K562 (cell line): ENCODE measurements around the gene MRM2. TPM values are rescaled to one million over a fixed set of nuclear protein-coding genes. Genes with fewer than 3 reads are reported as not detected.
A peak's percentile ranks its signal among the peaks of the same experiment; 100 is the strongest.

Experiments used
- BCOR ChIP-seq: fragments of 450-650 bp; IDR thresholded peaks from 2 replicates; pipeline ENCODE4 v1.6.1; 2016
- DDX20 ChIP-seq: fragments of 450-650 bp; IDR thresholded peaks from 2 replicates; pipeline ENCODE4 v1.6.1; 2016; ENCODE audit warnings: missing genetic modification characterization, low read depth, mild to moderate bottlenecking, missing compliant biosample characterization, moderate library complexity
- DNMT1 ChIP-seq: fragments of 450-650 bp; IDR thresholded peaks from 2 replicates; pipeline ENCODE4 v1.6.1; 2016; ENCODE audit warnings: antibody characterized with exemption, mild to moderate bottlenecking
- EGR1 ChIP-seq: fragments of 450-650 bp; conservative IDR thresholded peaks from 2 replicates; pipeline ENCODE4 v1.6.1; 2017; ENCODE audit warnings: mild to moderate bottlenecking
- FUS ChIP-seq: fragments of 200-400 bp; formaldehyde crosslinking; optimal IDR thresholded peaks from 2 replicates; pipeline ENCODE3; 2017; ENCODE audit warnings: low read depth, low read length
- KDM1A ChIP-seq, 2 experiments: fragments of 450-650 bp; IDR thresholded peaks; 2 replicates each; pipeline ENCODE4 v1.6.1; 2016; ENCODE audit warnings: mild to moderate bottlenecking in 2 of 2
- KHSRP ChIP-seq: fragments of 450-650 bp; IDR thresholded peaks from 2 replicates; pipeline ENCODE4 v1.6.1; 2017
- MECOM ChIP-seq: fragments of 250-450 bp; sonication (Bioruptor Pico); IDR thresholded peaks from 2 replicates; pipeline ENCODE4 v1.8.0; 2022; ENCODE audit warnings: inconsistent platforms
- MNT ChIP-seq, 2 experiments: fragments of 450-650 bp; conservative IDR thresholded peaks; 2 replicates each; pipeline ENCODE4 v1.6.1; 2017; ENCODE audit warnings: mild to moderate bottlenecking in 2 of 2, moderate library complexity in 2 of 2
- PRPF4 ChIP-seq: fragments of 200-400 bp; formaldehyde crosslinking; IDR thresholded peaks from one replicate; pipeline ENCODE4 v1.6.1; 2017; ENCODE audit warnings: low read length, low read depth, mild to moderate bottlenecking; ENCODE audit not compliant: insufficient read depth, poor library complexity, severe bottlenecking
- RBM25 ChIP-seq: fragments of 200-400 bp; formaldehyde crosslinking; IDR thresholded peaks from 2 replicates; pipeline ENCODE4 v1.6.1; 2018; ENCODE audit warnings: low read length, low read depth, moderate library complexity; ENCODE audit not compliant: severe bottlenecking
- REST ChIP-seq, 2 experiments: fragments of 450-650 bp; formaldehyde crosslinking in 1 of 2; IDR thresholded peaks; 2 replicates each; pipeline versions ENCODE4 v1.4.0 to v1.6.1; 2014 to 2020; ENCODE audit warnings: mild to moderate bottlenecking in 2 of 2, borderline replicate concordance in 1 of 2, low read depth in 1 of 2
- SMARCE1 ChIP-seq: fragments of 450-650 bp; IDR thresholded peaks from 2 replicates; pipeline ENCODE4 v1.7.1; 2016; ENCODE audit warnings: mild to moderate bottlenecking
- SPI1 ChIP-seq: IDR thresholded peaks from 2 replicates; pipeline ENCODE4 v1.6.1; 2011; ENCODE audit warnings: low read depth, low read length, control low read depth, borderline replicate concordance
- SREBF1 ChIP-seq: fragments of 150-350 bp; IDR thresholded peaks from 2 replicates; pipeline ENCODE4 v1.6.1; 2014; ENCODE audit warnings: antibody characterized with exemption, low read depth, low read length, borderline replicate concordance
- ZNF263 ChIP-seq: sonication (generic); formaldehyde crosslinking; IDR thresholded peaks from 2 replicates; pipeline ENCODE4 v1.8.0; 2022; ENCODE audit warnings: mild to moderate bottlenecking, missing genetic modification reagents, borderline replicate concordance
- ZNF280A ChIP-seq: fragments of 450-650 bp; IDR thresholded peaks from 2 replicates; pipeline ENCODE4 v1.6.1; 2018; ENCODE audit warnings: mild to moderate bottlenecking, low read depth; ENCODE audit not compliant: partially characterized antibody
- ZNF583 ChIP-seq: fragments of 250-450 bp; sonication (Bioruptor Pico); IDR thresholded peaks from 2 replicates; pipeline ENCODE4 v1.4.0; 2020
- polyA plus RNA-seq, 8 experiments: library from polyadenylated mRNA; depleted of rRNA in 4 of 8; stranded (reverse) in 5 of 8; unstranded in 3 of 8; fragments of >200 nt; fragmentation: Nextera tagmentation in 2 of 8; fragmentation: Illumina TruSeq in 1 of 8; extraction: Ambion mirVana in 2 of 8; extraction: Trizol in 1 of 8; gene quantifications; 2 replicates each; pipeline versions ENCODE4 v1.2.1 to v1.2.3, GENCODE V29; 2011 to 2014; ENCODE audit warnings: inconsistent platforms in 1 of 8, missing spikeins in 1 of 8
- total RNA-seq, 7 experiments: library from RNA; depleted of rRNA in 6 of 7; stranded (reverse); fragments of >200 nt in 6 of 7; fragmentation: Illumina TruSeq in 2 of 7; extraction: Trizol in 2 of 7; gene quantifications; 2 replicates each; pipeline versions ENCODE4 v1.2.1 to v1.2.3, GENCODE V29; 2011 to 2021; ENCODE audit warnings: low replicate concordance in 1 of 7

Gene MRM2
- total and polyA plus RNA-seq, 9 of the 15 experiments (the other 6 are each of a cell fraction or from before 2014, with no cell fraction given), result 32.4 to 116 (median 50.5) TPM

- no peak for TF ChIP-seq REST (IDR thresholded peaks at IDR 0.05; ENCODE audit: borderline replicate concordance)
- TF ChIP-seq REST (CRISPR knock-in tag; IDR thresholded peaks at IDR 0.05; ENCODE audit: low read depth), result no peak
- peak in 1 of 2 experiments; percentile 67; a peak in 2 of 4 replicates for TF ChIP-seq MNT (conservative IDR thresholded peaks at IDR 0.05)
- TF ChIP-seq DNMT1, result no peak
- TF ChIP-seq FUS, result no peak
- peak; percentile 76 for TF ChIP-seq EGR1
- TF ChIP-seq KHSRP, result no peak
- no peak for TF ChIP-seq DDX20 (tag)
- TF ChIP-seq MECOM, result no peak
- no peak for TF ChIP-seq ZNF280A
- no peak for TF ChIP-seq SREBF1
- peak; percentile 69 to 79; a peak in 3 of 4 replicates for TF ChIP-seq KDM1A (IDR thresholded peaks at IDR 0.05)
- no peak for TF ChIP-seq ZNF263 (CRISPR knock-in tag)
- no peak for TF ChIP-seq BCOR
- no peak for TF ChIP-seq SPI1
- TF ChIP-seq RBM25, result no peak
- TF ChIP-seq SMARCE1, result peak; percentile 67; the same call in 1 of the 2 replicates
- no peak for TF ChIP-seq PRPF4
- no peak for TF ChIP-seq ZNF583 (CRISPR knock-in tag)
Measured at GRCh38 chr7:2282185-2282751, 40.3 kb upstream of the MRM2 start (continued).
